ENCODE results near the gene TNNI3. TPM values are rescaled to one million over a fixed set of nuclear protein-coding genes. Genes with fewer than 3 reads are reported as not detected.
A peak's percentile ranks its signal among the peaks of the same experiment; 100 is the strongest.

Gene TNNI3
- total RNA-seq, 2 experiments from 2014 or later, result 0.32 TPM; not detected in 1

GRCh38 chr19:55181740-55182139, 24.2 kb upstream of the TNNI3 start:
- no peak for DNase-seq
- POLR2A ChIA-PET, result no interaction called here
- peaks cover 14% of the 10 kb centered on the region for H3K4me1 Mint-ChIP-seq

GRCh38 chr19:55179606-55180484, 22.3 kb upstream of the TNNI3 start, which contains the start of gene SYT5:
TSS of gene SYT5 (minus strand) at chr19:55180289. CDS start at chr19:55179041, 1,248 bp downstream.
- Mint-ChIP-seq H3K4me1 (peaks cover 14% of the 10 kb centered on the region), H3K27me3 (peaks cover 42% of the 10 kb centered on the region), H3K36me3 (ENCODE audit: low read depth) (no peaks in the 10 kb centered on the region), H3K9me3 (ENCODE audit: low read depth) (no peaks in the 10 kb centered on the region), H3K27ac (no peak within 1 kb of the TSS), H3K4me3 (peak within 1 kb of the TSS; percentile 61)
- DNase-seq (peak; percentile 82), ATAC-seq (peak; percentile 51)
- ChIA-PET POLR2A (interaction anchor here (0.6 to 1.0 kb wide), 4 partner anchors 10 to 419 kb away, joined by 3 to 5 read pairs (median 3); partner anchors contain the start of genes FIZ1 and UBE2S), CTCF (interaction anchor here (0.5 to 1.3 kb wide), 3 partner anchors 13 to 419 kb away, joined by 3 to 4 read pairs (median 3); partner anchors contain the start of gene FIZ1)
- intact Hi-C loops (cut with DNase I, micrococcal nuclease), result loop anchor here (1.0 to 5.0 kb wide), 10 partner anchors 14 to 296 kb away; partner anchors contain the start of genes DNAAF3 (in 2 of the 2), HSPBP1 (in 1 of the 2), ISOC2 (in 1 of the 2) and KMT5C (in 1 of the 2)

More at GRCh38 chr19:55181740-55182139, 24.2 kb upstream of the TNNI3 start:
- peaks cover 33% of the 10 kb centered on the region for H3K27me3 Mint-ChIP-seq
- H3K36me3 Mint-ChIP-seq (ENCODE audit: low read depth), result no peaks in the 10 kb centered on the region
- no peak overlapping the region for H3K27ac Mint-ChIP-seq
- H3K9me3 Mint-ChIP-seq (ENCODE audit: low read depth), result no peaks in the 10 kb centered on the region
- no peak overlapping the region for H3K4me3 Mint-ChIP-seq
- ATAC-seq, result no peak
- intact Hi-C loops (cut with DNase I, micrococcal nuclease), result no loop called here
- CTCF ChIA-PET, result no interaction called here

- POLR2A ChIA-PET, result interaction anchor here (1.0 kb wide), 1 partner anchor 420 kb away, joined by 3 read pairs; the partner anchor contains the start of gene FIZ1
- peak; percentile 81 for ATAC-seq
- Mint-ChIP-seq H3K4me3 (peak overlapping the region; percentile 61), H3K27me3 (peaks cover 49% of the 10 kb centered on the region), H3K4me1 (peaks cover 20% of the 10 kb centered on the region), H3K36me3 (ENCODE audit: low read depth) (no peaks in the 10 kb centered on the region), H3K27ac (no peak overlapping the region), H3K9me3 (ENCODE audit: low read depth) (no peaks in the 10 kb centered on the region)
- CTCF ChIA-PET, result interaction anchor here (0.7 to 1.3 kb wide), 4 partner anchors 12 to 172 kb away, joined by 3 to 4 read pairs (median 4); no protein-coding TSS in a partner anchor
- DNase-seq, result peak; percentile 95
- intact Hi-C loops (cut with DNase I, micrococcal nuclease), result loop anchor here (1.0 to 5.0 kb wide), 9 partner anchors 13 to 297 kb away; partner anchors contain the start of genes DNAAF3 (in 2 of the 2), HSPBP1 (in 1 of the 2), ISOC2 (in 1 of the 2) and KMT5C (in 1 of the 2)
These were observed 21.5 kb upstream of the TNNI3 start for GRCh38 chr19:55178781-55179599.

- ATAC-seq (no peak), DNase-seq (no peak)
- peaks cover 59% of the 10 kb centered on the region for H3K27me3 Mint-ChIP-seq
- no peak overlapping the region for H3K27ac Mint-ChIP-seq
- no peak overlapping the region for H3K4me3 Mint-ChIP-seq
- H3K36me3 Mint-ChIP-seq (ENCODE audit: low read depth), result no peaks in the 10 kb centered on the region
- intact Hi-C loops (cut with DNase I, micrococcal nuclease), result loop anchor here (1.0 to 5.0 kb wide), 2 partner anchors 41 to 284 kb away; no protein-coding TSS in a partner anchor
- ChIA-PET CTCF (interaction anchor here (0.6 to 1.6 kb wide), 4 partner anchors 10 to 749 kb away, joined by 3 to 7 read pairs (median 4); partner anchors contain the start of genes DNAAF3 and TNNI3), POLR2A (interaction anchor here (0.7 kb wide), 1 partner anchor 260 kb away, joined by 3 read pairs; no protein-coding TSS in a partner anchor)
- no peaks in the 10 kb centered on the region for H3K9me3 Mint-ChIP-seq (ENCODE audit: low read depth)
- H3K4me1 Mint-ChIP-seq, result peaks cover 27% of the 10 kb centered on the region
These were observed 18.5 kb upstream of the TNNI3 start for GRCh38 chr19:55176076-55176475.

- Mint-ChIP-seq H3K27me3 (peaks cover 59% of the 10 kb centered on the region), H3K36me3 (ENCODE audit: low read depth) (no peaks in the 10 kb centered on the region), H3K4me1 (peaks cover 26% of the 10 kb centered on the region), H3K9me3 (ENCODE audit: low read depth) (no peaks in the 10 kb centered on the region), H3K4me3 (no peak overlapping the region), H3K27ac (no peak overlapping the region)
- ChIA-PET CTCF (interaction anchor here (0.6 to 1.8 kb wide), 5 partner anchors 14 to 479 kb away, joined by 3 to 6 read pairs (median 4); partner anchors contain the start of gene TNNI3), POLR2A (interaction anchor here (0.7 kb wide), 1 partner anchor 260 kb away, joined by 3 read pairs; no protein-coding TSS in a partner anchor)
- intact Hi-C loops (cut with DNase I, micrococcal nuclease), result loop anchor here in 1 of 2 experiments (5.0 kb wide), 1 partner anchor 42 kb away; no protein-coding TSS in a partner anchor
- DNase-seq (no peak), ATAC-seq (no peak)
These were observed 17.8 kb upstream of the TNNI3 start for GRCh38 chr19:55175117-55175867.

GRCh38 chr19:55174425-55175116, 17.0 kb upstream of the TNNI3 start:
- no peak for DNase-seq
- peaks cover 20% of the 10 kb centered on the region for H3K4me1 Mint-ChIP-seq
- intact Hi-C loops (cut with DNase I, micrococcal nuclease), result loop anchor here in 1 of 2 experiments (5.0 kb wide), 1 partner anchor 43 kb away; no protein-coding TSS in a partner anchor
- H3K27me3 Mint-ChIP-seq, result peaks cover 57% of the 10 kb centered on the region
- H3K27ac Mint-ChIP-seq, result no peak overlapping the region
- ATAC-seq, result no peak
- ChIA-PET POLR2A (no interaction called here), CTCF (interaction anchor here (1.3 to 1.8 kb wide), 2 partner anchors 14 to 16 kb away, joined by 4 to 6 read pairs; no protein-coding TSS in a partner anchor)
- no peaks in the 10 kb centered on the region for H3K36me3 Mint-ChIP-seq (ENCODE audit: low read depth)
- H3K9me3 Mint-ChIP-seq (ENCODE audit: low read depth), result no peaks in the 10 kb centered on the region
- H3K4me3 Mint-ChIP-seq, result peak overlapping the region; percentile 49

- ChIA-PET POLR2A (interaction anchor here (0.6 kb wide), 1 partner anchor 44 kb away, joined by 3 read pairs; no protein-coding TSS in a partner anchor), CTCF (interaction anchor here (0.5 to 1.8 kb wide), 4 partner anchors 9 to 210 kb away, joined by 3 to 6 read pairs (median 4); no protein-coding TSS in a partner anchor)
- Mint-ChIP-seq H3K27ac (no peak overlapping the region), H3K4me3 (peak overlapping the region; percentile 49), H3K27me3 (peaks cover 61% of the 10 kb centered on the region), H3K36me3 (ENCODE audit: low read depth) (no peaks in the 10 kb centered on the region), H3K4me1 (peaks cover 16% of the 10 kb centered on the region), H3K9me3 (ENCODE audit: low read depth) (no peaks in the 10 kb centered on the region)
- ATAC-seq (peak; percentile 69), DNase-seq (peak; percentile 72)
- intact Hi-C loops (cut with DNase I, micrococcal nuclease), result no loop called here
These were observed 16.3 kb upstream of the TNNI3 start for GRCh38 chr19:55173714-55174409.

GRCh38 chr19:55173186-55173713, 15.7 kb upstream of the TNNI3 start:
- H3K4me1 Mint-ChIP-seq, result peaks cover 14% of the 10 kb centered on the region
- intact Hi-C loops (cut with DNase I, micrococcal nuclease), result no loop called here
- H3K36me3 Mint-ChIP-seq (ENCODE audit: low read depth), result no peaks in the 10 kb centered on the region
- ChIA-PET POLR2A (interaction anchor here (0.6 kb wide), 1 partner anchor 43 kb away, joined by 3 read pairs; no protein-coding TSS in a partner anchor), CTCF (interaction anchor here (0.5 to 1.8 kb wide), 3 partner anchors 10 to 210 kb away, joined by 3 to 6 read pairs (median 3); no protein-coding TSS in a partner anchor)
- H3K9me3 Mint-ChIP-seq (ENCODE audit: low read depth), result no peaks in the 10 kb centered on the region
- ATAC-seq, result no peak
- H3K27me3 Mint-ChIP-seq, result peaks cover 62% of the 10 kb centered on the region
- no peak overlapping the region for H3K27ac Mint-ChIP-seq
- DNase-seq, result no peak
- H3K4me3 Mint-ChIP-seq, result peak overlapping the region; percentile 49

GRCh38 chr19:55172741-55173140, 15.2 kb upstream of the TNNI3 start:
- ChIA-PET POLR2A (no interaction called here), CTCF (no interaction called here)
- peaks cover 14% of the 10 kb centered on the region for H3K4me1 Mint-ChIP-seq
- peak overlapping the region; percentile 21 for H3K4me3 Mint-ChIP-seq
- no peak for DNase-seq
- H3K27me3 Mint-ChIP-seq, result peaks cover 60% of the 10 kb centered on the region
- no peak overlapping the region for H3K27ac Mint-ChIP-seq
- H3K9me3 Mint-ChIP-seq (ENCODE audit: low read depth), result no peaks in the 10 kb centered on the region
- intact Hi-C loops (cut with DNase I, micrococcal nuclease), result no loop called here
- ATAC-seq, result no peak
- no peaks in the 10 kb centered on the region for H3K36me3 Mint-ChIP-seq (ENCODE audit: low read depth)

All from activated CD4-positive, alpha-beta T cell treated with anti-CD3 and anti-CD28 coated beads for 36 hours (primary cell).